WTC11 (cell line): ENCODE results near the gene NRG2. TPM values are rescaled to one million over a fixed set of nuclear protein-coding genes. Genes with fewer than 3 reads are reported as not detected.

Source experiments
- ATAC-seq: fragments of 200-7000 bp; cut with Tn5 transposase; 2 replicates; pipeline ENCODE4 v1.10.0; 2021; ENCODE audit warnings: mild to moderate bottlenecking, moderate library complexity
- CTCF ChIA-PET: fragments of 300-600 bp; sonication (Branson Sonifier 250); formaldehyde crosslinking; loops from one replicate; lab custom pipeline; 2021; ENCODE audit warnings: antibody characterized with exemption; lab: Charles Lee
- POLR2A ChIA-PET: fragments of 350-600 bp; sonication (Branson Sonifier 250); formaldehyde crosslinking; loops from one replicate; lab custom pipeline; 2021; ENCODE audit warnings: antibody characterized with exemption; lab: Charles Lee
- DNase-seq: peaks from one replicate; pipeline ENCODE4 v3.0.0; 2021; ENCODE audit warnings: low spot score
- H3K27ac Mint-ChIP-seq: 2 replicates; pipeline ENCODE4 v1.8.0; 2021; ENCODE audit warnings: mixed read lengths
- H3K27me3 Mint-ChIP-seq: 2 replicates; pipeline ENCODE4 v1.8.0; 2021; ENCODE audit warnings: low read depth, mild to moderate bottlenecking, moderate library complexity, mixed read lengths
- H3K36me3 Mint-ChIP-seq: 2 replicates; pipeline ENCODE4 v1.8.0; 2021; ENCODE audit warnings: mixed read lengths
- H3K4me1 Mint-ChIP-seq: 2 replicates; pipeline ENCODE4 v1.8.0; 2022; ENCODE audit warnings: mixed read lengths
- H3K4me3 Mint-ChIP-seq: 2 replicates; pipeline ENCODE4 v1.8.0; 2021; ENCODE audit warnings: mild to moderate bottlenecking, moderate library complexity, mixed read lengths
- H3K9me3 Mint-ChIP-seq: 2 replicates; pipeline ENCODE4 v1.8.0; 2021; ENCODE audit warnings: mixed read lengths
- EMX1 ChIP-seq: fragments of 250-450 bp; sonication (Bioruptor Pico); IDR thresholded peaks from 2 replicates; pipeline ENCODE4 v1.8.0; 2021; ENCODE audit warnings: mild to moderate bottlenecking
- HMGXB4 ChIP-seq: sonication (generic); formaldehyde crosslinking; IDR thresholded peaks from 2 replicates; pipeline ENCODE4 v1.8.1; 2023; ENCODE audit warnings: mild to moderate bottlenecking, moderate library complexity, missing genetic modification reagents
- IRF2 ChIP-seq: sonication (generic); formaldehyde crosslinking; IDR thresholded peaks from 2 replicates; pipeline ENCODE4 v1.8.0; 2022; ENCODE audit warnings: low read depth, missing genetic modification reagents, borderline replicate concordance
- KAT7 ChIP-seq: sonication (generic); formaldehyde crosslinking; IDR thresholded peaks from 2 replicates; pipeline ENCODE4 v1.8.1; 2023; ENCODE audit warnings: missing genetic modification reagents, mild to moderate bottlenecking, borderline replicate concordance
- MXD4 ChIP-seq: fragments of 250-450 bp; sonication (Bioruptor Pico); IDR thresholded peaks from 2 replicates; pipeline ENCODE4 v1.8.0; 2021; ENCODE audit warnings: mild to moderate bottlenecking, moderate library complexity, borderline replicate concordance
- NFATC4 ChIP-seq: fragments of 250-450 bp; sonication (Bioruptor Pico); IDR thresholded peaks from 2 replicates; pipeline ENCODE4 v1.9.0; 2021; ENCODE audit warnings: mild to moderate bottlenecking
- NFE2L1 ChIP-seq: sonication (generic); formaldehyde crosslinking; IDR thresholded peaks from 2 replicates; pipeline ENCODE4 v1.8.1; 2023; ENCODE audit warnings: missing genetic modification reagents
- NR2C2 ChIP-seq: sonication (generic); formaldehyde crosslinking; IDR thresholded peaks from 2 replicates; pipeline ENCODE4 v1.8.0; 2022; ENCODE audit warnings: mild to moderate bottlenecking, missing genetic modification reagents
- PRDM15 ChIP-seq: sonication (generic); formaldehyde crosslinking; IDR thresholded peaks from 2 replicates; pipeline ENCODE4 v1.8.0; 2022; ENCODE audit warnings: missing genetic modification reagents
- RELA ChIP-seq: sonication (generic); formaldehyde crosslinking; IDR thresholded peaks from 2 replicates; pipeline ENCODE4 v1.8.1; 2022; ENCODE audit warnings: missing genetic modification reagents, mild to moderate bottlenecking, borderline replicate concordance
- SMAD4 ChIP-seq: sonication (generic); formaldehyde crosslinking; IDR thresholded peaks from 2 replicates; pipeline ENCODE4 v1.8.0; 2022; ENCODE audit warnings: mild to moderate bottlenecking, missing genetic modification reagents
- SOX15 ChIP-seq: fragments of 250-450 bp; sonication (Bioruptor Pico); IDR thresholded peaks from 2 replicates; pipeline ENCODE4 v1.9.0; 2021; ENCODE audit warnings: mild to moderate bottlenecking
- TEAD4 ChIP-seq: sonication (generic); formaldehyde crosslinking; IDR thresholded peaks from 2 replicates; pipeline ENCODE4 v1.8.0; 2022; ENCODE audit warnings: mild to moderate bottlenecking, missing genetic modification reagents
- ZNF232 ChIP-seq: sonication (generic); formaldehyde crosslinking; IDR thresholded peaks from 2 replicates; pipeline ENCODE4 v1.8.0; 2022; ENCODE audit warnings: mild to moderate bottlenecking, missing genetic modification reagents
- ZNF317 ChIP-seq: sonication (generic); formaldehyde crosslinking; IDR thresholded peaks from 2 replicates; pipeline ENCODE4 v1.8.1; 2023; ENCODE audit warnings: low read depth, mild to moderate bottlenecking, moderate library complexity, missing genetic modification reagents, borderline replicate concordance
- total RNA-seq: library from RNA; stranded (reverse); gene quantifications from 3 replicates; pipeline ENCODE4 v1.2.3, GENCODE V29; 2021
- TF ChIP-seq, protein P1 (sequence below): fragments of 250-450 bp; sonication (Bioruptor Pico); IDR thresholded peaks from 2 replicates; pipeline ENCODE4 v2.1.2; 2022; ENCODE audit warnings: mild to moderate bottlenecking, moderate library complexity
- TF ChIP-seq, protein P2 (sequence below): sonication (generic); formaldehyde crosslinking; IDR thresholded peaks from 2 replicates; pipeline ENCODE4 v1.8.1; 2022; ENCODE audit warnings: missing genetic modification reagents, borderline replicate concordance
- TF ChIP-seq, protein P3 (sequence below): fragments of 250-450 bp; sonication (Bioruptor Pico); IDR thresholded peaks from 2 replicates; pipeline ENCODE4 v1.9.0; 2021; ENCODE audit warnings: mild to moderate bottlenecking
- TF ChIP-seq, protein P4 (sequence below): sonication (generic); formaldehyde crosslinking; IDR thresholded peaks from 2 replicates; pipeline ENCODE4 v1.8.1; 2023; ENCODE audit warnings: mild to moderate bottlenecking, missing genetic modification reagents
- TF ChIP-seq, protein P5 (sequence below): fragments of 250-450 bp; sonication (Bioruptor Pico); conservative IDR thresholded peaks from 2 replicates; pipeline ENCODE4 v1.9.0; 2021; ENCODE audit warnings: mild to moderate bottlenecking

NRG2 gene
- total RNA-seq, 1 experiment from 2014 or later, result 0.44 TPM

DNA sequence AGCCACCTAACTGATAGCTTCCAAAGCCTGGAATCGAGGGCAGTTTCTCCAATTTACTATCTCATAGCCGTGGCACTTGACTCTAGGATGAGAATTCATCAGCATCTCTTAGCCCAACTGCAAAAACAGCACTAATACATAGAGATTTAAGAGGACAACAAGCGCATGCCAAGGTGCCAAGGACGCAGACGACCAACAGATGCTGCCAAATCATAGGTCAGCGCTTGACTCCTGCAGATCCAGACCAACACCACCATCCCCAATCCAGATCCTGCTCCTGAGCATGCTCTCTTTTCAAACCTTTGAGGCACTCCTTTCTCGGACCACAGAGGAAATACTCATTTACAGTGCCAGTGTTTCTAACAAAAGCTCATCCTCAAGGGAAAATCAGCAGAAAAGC, 24.6 kb downstream of the NRG2 start:
- no peaks in the 10 kb centered on the region for H3K36me3 Mint-ChIP-seq
- H3K9me3 Mint-ChIP-seq, result no peaks in the 10 kb centered on the region
- no peak overlapping the region for H3K4me3 Mint-ChIP-seq
- DNase-seq (no peak), ATAC-seq (no peak)
- TF ChIP-seq RELA (CRISPR knock-in tag) (no peak), HMGXB4 (CRISPR knock-in tag) (no peak)
- TF ChIP-seq, protein P1, sequence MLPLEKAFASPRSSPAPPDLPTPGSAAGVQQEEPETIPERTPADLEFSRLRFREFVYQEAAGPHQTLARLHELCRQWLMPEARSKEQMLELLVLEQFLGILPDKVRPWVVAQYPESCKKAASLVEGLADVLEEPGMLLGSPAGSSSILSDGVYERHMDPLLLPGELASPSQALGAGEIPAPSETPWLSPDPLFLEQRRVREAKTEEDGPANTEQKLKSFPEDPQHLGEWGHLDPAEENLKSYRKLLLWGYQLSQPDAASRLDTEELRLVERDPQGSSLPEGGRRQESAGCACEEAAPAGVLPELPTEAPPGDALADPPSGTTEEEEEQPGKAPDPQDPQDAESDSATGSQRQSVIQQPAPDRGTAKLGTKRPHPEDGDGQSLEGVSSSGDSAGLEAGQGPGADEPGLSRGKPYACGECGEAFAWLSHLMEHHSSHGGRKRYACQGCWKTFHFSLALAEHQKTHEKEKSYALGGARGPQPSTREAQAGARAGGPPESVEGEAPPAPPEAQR (CRISPR knock-in tag), result no peak
- CTCF ChIA-PET, result interaction anchor here (1.3 kb wide), 1 partner anchor 50 kb away, joined by 5 read pairs; no protein-coding TSS in a partner anchor
- POLR2A ChIA-PET, result no interaction called here
- H3K27ac Mint-ChIP-seq, result no peak overlapping the region
- H3K4me1 Mint-ChIP-seq, result no peaks in the 10 kb centered on the region
- H3K27me3 Mint-ChIP-seq, result peaks cover 5% of the 10 kb centered on the region

- Mint-ChIP-seq H3K4me3 (no peak overlapping the region), H3K27me3 (peaks cover 5% of the 10 kb centered on the region), H3K27ac (no peak overlapping the region), H3K9me3 (no peaks in the 10 kb centered on the region), H3K36me3 (no peaks in the 10 kb centered on the region), H3K4me1 (no peaks in the 10 kb centered on the region)
- CTCF ChIA-PET, result interaction anchor here (1.3 kb wide), 1 partner anchor 49 kb away, joined by 5 read pairs; no protein-coding TSS in a partner anchor
- POLR2A ChIA-PET, result no interaction called here
- DNase-seq (no peak), ATAC-seq (no peak)
- TF ChIP-seq, protein P2, sequence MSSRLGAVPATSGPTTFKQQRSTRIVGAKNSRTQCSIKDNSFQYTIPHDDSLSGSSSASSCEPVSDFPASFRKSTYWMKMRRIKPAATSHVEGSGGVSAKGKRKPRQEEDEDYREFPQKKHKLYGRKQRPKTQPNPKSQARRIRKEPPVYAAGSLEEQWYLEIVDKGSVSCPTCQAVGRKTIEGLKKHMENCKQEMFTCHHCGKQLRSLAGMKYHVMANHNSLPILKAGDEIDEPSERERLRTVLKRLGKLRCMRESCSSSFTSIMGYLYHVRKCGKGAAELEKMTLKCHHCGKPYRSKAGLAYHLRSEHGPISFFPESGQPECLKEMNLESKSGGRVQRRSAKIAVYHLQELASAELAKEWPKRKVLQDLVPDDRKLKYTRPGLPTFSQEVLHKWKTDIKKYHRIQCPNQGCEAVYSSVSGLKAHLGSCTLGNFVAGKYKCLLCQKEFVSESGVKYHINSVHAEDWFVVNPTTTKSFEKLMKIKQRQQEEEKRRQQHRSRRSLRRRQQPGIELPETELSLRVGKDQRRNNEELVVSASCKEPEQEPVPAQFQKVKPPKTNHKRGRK (CRISPR knock-in tag), result no peak
- TF ChIP-seq ZNF317 (CRISPR knock-in tag), result no peak
- TF ChIP-seq, protein P3, sequence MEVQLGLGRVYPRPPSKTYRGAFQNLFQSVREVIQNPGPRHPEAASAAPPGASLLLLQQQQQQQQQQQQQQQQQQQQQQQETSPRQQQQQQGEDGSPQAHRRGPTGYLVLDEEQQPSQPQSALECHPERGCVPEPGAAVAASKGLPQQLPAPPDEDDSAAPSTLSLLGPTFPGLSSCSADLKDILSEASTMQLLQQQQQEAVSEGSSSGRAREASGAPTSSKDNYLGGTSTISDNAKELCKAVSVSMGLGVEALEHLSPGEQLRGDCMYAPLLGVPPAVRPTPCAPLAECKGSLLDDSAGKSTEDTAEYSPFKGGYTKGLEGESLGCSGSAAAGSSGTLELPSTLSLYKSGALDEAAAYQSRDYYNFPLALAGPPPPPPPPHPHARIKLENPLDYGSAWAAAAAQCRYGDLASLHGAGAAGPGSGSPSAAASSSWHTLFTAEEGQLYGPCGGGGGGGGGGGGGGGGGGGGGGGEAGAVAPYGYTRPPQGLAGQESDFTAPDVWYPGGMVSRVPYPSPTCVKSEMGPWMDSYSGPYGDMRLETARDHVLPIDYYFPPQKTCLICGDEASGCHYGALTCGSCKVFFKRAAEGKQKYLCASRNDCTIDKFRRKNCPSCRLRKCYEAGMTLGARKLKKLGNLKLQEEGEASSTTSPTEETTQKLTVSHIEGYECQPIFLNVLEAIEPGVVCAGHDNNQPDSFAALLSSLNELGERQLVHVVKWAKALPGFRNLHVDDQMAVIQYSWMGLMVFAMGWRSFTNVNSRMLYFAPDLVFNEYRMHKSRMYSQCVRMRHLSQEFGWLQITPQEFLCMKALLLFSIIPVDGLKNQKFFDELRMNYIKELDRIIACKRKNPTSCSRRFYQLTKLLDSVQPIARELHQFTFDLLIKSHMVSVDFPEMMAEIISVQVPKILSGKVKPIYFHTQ (CRISPR knock-in tag), result no peak
- no peak for TF ChIP-seq NR2C2 (CRISPR knock-in tag)
- no peak for TF ChIP-seq KAT7 (CRISPR knock-in tag)
- no peak for TF ChIP-seq ZNF232
- no peak for TF ChIP-seq NFE2L1 (CRISPR knock-in tag)
- TF ChIP-seq, protein P4, sequence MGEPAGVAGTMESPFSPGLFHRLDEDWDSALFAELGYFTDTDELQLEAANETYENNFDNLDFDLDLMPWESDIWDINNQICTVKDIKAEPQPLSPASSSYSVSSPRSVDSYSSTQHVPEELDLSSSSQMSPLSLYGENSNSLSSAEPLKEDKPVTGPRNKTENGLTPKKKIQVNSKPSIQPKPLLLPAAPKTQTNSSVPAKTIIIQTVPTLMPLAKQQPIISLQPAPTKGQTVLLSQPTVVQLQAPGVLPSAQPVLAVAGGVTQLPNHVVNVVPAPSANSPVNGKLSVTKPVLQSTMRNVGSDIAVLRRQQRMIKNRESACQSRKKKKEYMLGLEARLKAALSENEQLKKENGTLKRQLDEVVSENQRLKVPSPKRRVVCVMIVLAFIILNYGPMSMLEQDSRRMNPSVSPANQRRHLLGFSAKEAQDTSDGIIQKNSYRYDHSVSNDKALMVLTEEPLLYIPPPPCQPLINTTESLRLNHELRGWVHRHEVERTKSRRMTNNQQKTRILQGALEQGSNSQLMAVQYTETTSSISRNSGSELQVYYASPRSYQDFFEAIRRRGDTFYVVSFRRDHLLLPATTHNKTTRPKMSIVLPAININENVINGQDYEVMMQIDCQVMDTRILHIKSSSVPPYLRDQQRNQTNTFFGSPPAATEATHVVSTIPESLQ (CRISPR knock-in tag), result no peak
- no peak for TF ChIP-seq NFATC4 (CRISPR knock-in tag)
- no peak for TF ChIP-seq SOX15 (CRISPR knock-in tag)
- no peak for TF ChIP-seq EMX1
- TF ChIP-seq, protein P5, sequence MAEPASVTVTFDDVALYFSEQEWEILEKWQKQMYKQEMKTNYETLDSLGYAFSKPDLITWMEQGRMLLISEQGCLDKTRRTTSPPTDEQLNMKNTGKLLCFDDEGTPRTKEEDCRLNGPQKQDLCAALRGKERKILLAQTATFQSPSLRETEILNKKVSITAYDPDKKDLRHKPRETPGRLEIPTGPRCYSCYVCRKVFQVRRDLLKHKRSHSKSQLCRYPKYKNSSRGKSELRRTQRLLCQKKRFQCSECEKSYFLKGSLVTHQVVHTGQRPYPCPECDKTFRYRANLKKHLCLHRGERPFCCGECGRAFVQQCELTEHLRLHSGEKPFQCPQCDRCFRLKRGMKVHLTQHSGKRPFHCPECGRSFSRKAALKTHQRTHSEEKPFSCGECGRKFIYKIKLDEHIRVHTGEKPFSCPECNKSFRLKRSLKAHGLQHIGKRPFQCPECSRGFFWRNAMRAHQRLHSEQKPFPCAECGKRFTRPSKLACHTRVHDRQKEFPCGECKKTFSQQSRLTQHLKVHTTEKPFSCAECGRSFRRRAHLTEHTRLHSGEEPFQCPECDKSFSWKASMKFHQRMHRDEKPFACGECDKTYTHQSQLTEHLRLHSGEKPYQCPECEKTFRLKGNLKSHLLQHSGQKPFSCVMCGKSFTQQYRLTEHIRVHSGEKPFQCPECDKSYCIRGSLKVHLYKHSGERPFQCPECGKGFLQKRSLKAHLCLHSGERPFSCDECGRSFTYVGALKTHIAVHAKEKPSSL, result no peak
- TF ChIP-seq SMAD4, result no peak
- no peak for TF ChIP-seq TEAD4 (CRISPR knock-in tag)
- no peak for TF ChIP-seq PRDM15 (CRISPR knock-in tag)
- TF ChIP-seq MXD4, result no peak
- TF ChIP-seq IRF2, result no peak
Observed at GRCh38 chr5:140018096-140018481, 25.0 kb downstream of the NRG2 start.
